Natural killer cell (primary cell): ENCODE measurements around the gene TAAR2. TPM values are rescaled to one million over a fixed set of nuclear protein-coding genes. Genes with fewer than 3 reads are reported as not detected.
A peak's percentile ranks its signal among the peaks of the same experiment; 100 is the strongest.
"Not testable (repeated sequence)": the region's sequence is repeated elsewhere in the genome, so short reads cannot be mapped to it uniquely, and the experiment has no call there.

Source experiments
- ATAC-seq, 3 donors: fragments of 150-1000 bp in 2 of 3; fragments of 200-7000 bp in 1 of 3; cut with Tn5 transposase; 1 replicate in 1 of 3; 2 replicates in 2 of 3; pipeline ENCODE4 v1.10.0; 2021; ENCODE audit warnings: mild to moderate bottlenecking in 2 of 3, moderate library complexity in 2 of 3
- DNase-seq, 2 donors: peaks; one replicate each; pipeline versions ENCODE4 v3.0.0 to v3.0.0-alpha.2; 2013 to 2021; ENCODE audit warnings: mixed read lengths in 1 of 2
- H3K27ac ChIP-seq: one replicate; pipeline ENCODE4 v1.5.1; 2013; ENCODE audit warnings: mild to moderate bottlenecking, low read length
- H3K27me3 ChIP-seq: one replicate; pipeline ENCODE4 v1.6.1; 2013; ENCODE audit warnings: low read length; ENCODE audit not compliant: control insufficient read depth, insufficient read depth
- H3K36me3 ChIP-seq: one replicate; pipeline ENCODE4 v1.6.1; 2013; ENCODE audit warnings: low read length; ENCODE audit not compliant: control insufficient read depth, insufficient read depth
- H3K4me1 ChIP-seq: one replicate; pipeline ENCODE4 v1.6.1; 2013; ENCODE audit warnings: low read length; ENCODE audit not compliant: control insufficient read depth, insufficient read depth
- H3K4me3 ChIP-seq: one replicate; pipeline ENCODE4 v1.5.1; 2013; ENCODE audit warnings: low read length
- H3K9me3 ChIP-seq: one replicate; pipeline ENCODE4 v1.6.1; 2013; ENCODE audit warnings: low read length; ENCODE audit not compliant: control insufficient read depth, insufficient read depth
- H3K27ac Mint-ChIP-seq, 2 donors: one replicate each; pipeline ENCODE4 v1.8.0; 2022; ENCODE audit warnings: mild to moderate bottlenecking in 2 of 2, mixed read lengths in 2 of 2, moderate library complexity in 1 of 2
- H3K27me3 Mint-ChIP-seq, 2 donors: one replicate each; pipeline ENCODE4 v1.8.0; 2022; ENCODE audit warnings: low read depth in 2 of 2, mixed read lengths in 2 of 2
- H3K36me3 Mint-ChIP-seq: one replicate; pipeline ENCODE4 v1.8.0; 2022; ENCODE audit warnings: mixed read lengths
- H3K4me1 Mint-ChIP-seq, 2 donors: one replicate each; pipeline ENCODE4 v1.8.0; 2022; ENCODE audit warnings: mixed read lengths in 2 of 2
- H3K4me3 Mint-ChIP-seq: one replicate; pipeline ENCODE4 v1.8.0; 2022; ENCODE audit warnings: mild to moderate bottlenecking, moderate library complexity, mixed read lengths
- H3K9me3 Mint-ChIP-seq, 2 donors: one replicate each; pipeline ENCODE4 v1.8.0; 2022; ENCODE audit warnings: mixed read lengths in 2 of 2
- WGBS: methylation state at CpG from one replicate; pipeline ENCODE4 v1.1.7; 2013; ENCODE audit warnings: missing lambda C conversion rate; ENCODE audit not compliant: insufficient coverage; 5-methylcytosine and 5-hydroxymethylcytosine counted together
- intact Hi-C: fragments of 100-400 bp; cut with micrococcal nuclease; formaldehyde crosslinking; loops from one replicate; pipeline ENCODE4 v1.14.2; 2022
- total RNA-seq, 4 donors: library from RNA; stranded (reverse); fragments of 120-200 nt in 1 of 4; gene quantifications; one replicate each; pipeline versions ENCODE4 v1.2.3 to v1.2.4, GENCODE V29; 2013 to 2022
- TF ChIP-seq, protein P1 (sequence below): fragments of 200-600 bp; IDR thresholded peaks from one replicate; pipeline ENCODE4 v1.8.0; 2022; ENCODE audit warnings: antibody characterized with exemption

TAAR2 gene
- total RNA-seq, 3 donors from 2014 or later (not counting 1 experiment from before 2014, with no cell fraction given) = not detected

GRCh38 chr6:132604635-132605152 is 19.4 kb downstream of the TAAR2 start:
- ATAC-seq (no peak), DNase-seq (no peak)
- Histone ChIP-seq H3K9me3 (no peaks in the 10 kb centered on the region), H3K4me3 (no peak overlapping the region), H3K27ac (no peak overlapping the region), H3K27me3 (no peaks in the 10 kb centered on the region), H3K4me1 (no peaks in the 10 kb centered on the region), H3K36me3 (no peaks in the 10 kb centered on the region)
- Mint-ChIP-seq H3K9me3 (no peaks in the 10 kb centered on the region), H3K4me3 (no peak overlapping the region), H3K4me1 (no peaks in the 10 kb centered on the region), H3K27ac (no peak overlapping the region), H3K36me3 (no peaks in the 10 kb centered on the region), H3K27me3 (peaks cover 8 to 18% of the 10 kb centered on the region in 2 donors)
- TF ChIP-seq, protein P1, sequence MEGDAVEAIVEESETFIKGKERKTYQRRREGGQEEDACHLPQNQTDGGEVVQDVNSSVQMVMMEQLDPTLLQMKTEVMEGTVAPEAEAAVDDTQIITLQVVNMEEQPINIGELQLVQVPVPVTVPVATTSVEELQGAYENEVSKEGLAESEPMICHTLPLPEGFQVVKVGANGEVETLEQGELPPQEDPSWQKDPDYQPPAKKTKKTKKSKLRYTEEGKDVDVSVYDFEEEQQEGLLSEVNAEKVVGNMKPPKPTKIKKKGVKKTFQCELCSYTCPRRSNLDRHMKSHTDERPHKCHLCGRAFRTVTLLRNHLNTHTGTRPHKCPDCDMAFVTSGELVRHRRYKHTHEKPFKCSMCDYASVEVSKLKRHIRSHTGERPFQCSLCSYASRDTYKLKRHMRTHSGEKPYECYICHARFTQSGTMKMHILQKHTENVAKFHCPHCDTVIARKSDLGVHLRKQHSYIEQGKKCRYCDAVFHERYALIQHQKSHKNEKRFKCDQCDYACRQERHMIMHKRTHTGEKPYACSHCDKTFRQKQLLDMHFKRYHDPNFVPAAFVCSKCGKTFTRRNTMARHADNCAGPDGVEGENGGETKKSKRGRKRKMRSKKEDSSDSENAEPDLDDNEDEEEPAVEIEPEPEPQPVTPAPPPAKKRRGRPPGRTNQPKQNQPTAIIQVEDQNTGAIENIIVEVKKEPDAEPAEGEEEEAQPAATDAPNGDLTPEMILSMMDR = no peak
- WGBS = 89% methylated on average over 8 of the region's 8 CpGs
- intact Hi-C loops = no loop called here

DNA sequence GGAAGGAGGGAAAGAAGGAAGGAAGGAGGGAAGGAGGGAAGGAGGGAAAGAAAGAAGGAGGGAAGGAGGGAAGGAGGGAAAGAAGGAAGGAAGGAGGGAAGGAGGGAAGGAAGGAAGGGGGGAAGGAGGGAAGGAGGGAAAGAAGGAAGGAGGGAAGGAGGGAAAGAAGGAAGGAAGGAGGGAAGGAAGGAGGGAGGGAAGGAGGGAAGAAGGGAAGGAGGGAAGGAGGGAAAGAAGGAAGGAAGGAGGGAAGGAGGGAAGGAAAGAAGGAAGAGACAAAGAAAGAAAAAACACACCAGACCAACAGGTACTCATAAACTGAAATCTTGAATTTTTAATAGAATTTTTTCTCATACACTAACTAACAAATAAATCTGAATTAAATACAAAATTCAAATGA is 23.2 kb downstream of the TAAR2 start:
- not testable (repeated sequence) for H3K4me1 Mint-ChIP-seq

GRCh38 chr6:132598473-132598872 is 25.6 kb downstream of the TAAR2 start:
- Histone ChIP-seq H3K4me1 (no peaks in the 10 kb centered on the region), H3K36me3 (no peaks in the 10 kb centered on the region), H3K27me3 (no peaks in the 10 kb centered on the region), H3K9me3 (no peaks in the 10 kb centered on the region), H3K27ac (no peak overlapping the region), H3K4me3 (no peak overlapping the region)
- no peaks in the 10 kb centered on the region for H3K9me3 Mint-ChIP-seq
- no peak overlapping the region for H3K27ac Mint-ChIP-seq
- TF ChIP-seq, protein P1 = peak; percentile 13
- peak in 1 of 2 donors; percentile 5 for DNase-seq
- peaks cover 10 to 17% of the 10 kb centered on the region in 2 donors for H3K27me3 Mint-ChIP-seq
- ATAC-seq = peak; percentile 40 to 78 (median 64)
- no peaks in the 10 kb centered on the region for H3K4me1 Mint-ChIP-seq
- no peak overlapping the region for H3K4me3 Mint-ChIP-seq
- WGBS = 73% methylated on average over 3 of the region's 3 CpGs
- intact Hi-C loops = no loop called here
- H3K36me3 Mint-ChIP-seq = no peaks in the 10 kb centered on the region

More for the DNA sequence above, 23.2 kb downstream of the TAAR2 start:
- H3K9me3 Mint-ChIP-seq, H3K36me3 ChIP-seq, H3K9me3 ChIP-seq, H3K27ac Mint-ChIP-seq, ATAC-seq, DNase-seq, H3K4me3 Mint-ChIP-seq, H3K27ac ChIP-seq, H3K4me3 ChIP-seq, H3K4me1 ChIP-seq, H3K36me3 Mint-ChIP-seq, intact Hi-C loops, H3K27me3 ChIP-seq: not testable (repeated sequence)
- peaks cover 13 to 27% of the 10 kb centered on the region in 2 donors for H3K27me3 Mint-ChIP-seq

- TF ChIP-seq, protein P1 = no peak
- Mint-ChIP-seq H3K9me3 (no peaks in the 10 kb centered on the region), H3K4me1 (peaks cover 0 to 7% of the 10 kb centered on the region in 2 donors), H3K27ac (no peak overlapping the region), H3K36me3 (no peaks in the 10 kb centered on the region), H3K27me3 (peaks cover 12 to 17% of the 10 kb centered on the region in 2 donors), H3K4me3 (no peak overlapping the region)
- ATAC-seq (no peak), DNase-seq (no peak)
- Histone ChIP-seq H3K4me1 (no peaks in the 10 kb centered on the region), H3K36me3 (no peaks in the 10 kb centered on the region), H3K4me3 (no peak overlapping the region), H3K9me3 (no peaks in the 10 kb centered on the region), H3K27me3 (no peaks in the 10 kb centered on the region), H3K27ac (no peak overlapping the region)
- WGBS = 71% methylated on average over 5 of the region's 6 CpGs
- intact Hi-C loops = no loop called here
Observed at GRCh38 chr6:132596201-132596600, 27.9 kb downstream of the TAAR2 start.
